Vagina (tissue), 2 donors: ENCODE results near the gene NR1H2. TPM values are rescaled to one million over a fixed set of nuclear protein-coding genes. Genes with fewer than 3 reads are reported as not detected.
"Not testable (repeated sequence)": the region's sequence is repeated elsewhere in the genome, so short reads cannot be mapped to it uniquely, and the experiment has no call there.

Experiments used
- DNase-seq, 2 donors: peaks; one replicate each; pipeline ENCODE4 v3.0.0-alpha.2; 2017; ENCODE audit errors: extremely low spot score in 2 of 2
- H3K27ac ChIP-seq: fragments of 200-600 bp; sonication (generic); one replicate; pipeline ENCODE4 v1.5.1; 2019
- H3K27me3 ChIP-seq: fragments of 200-600 bp; sonication (generic); one replicate; pipeline ENCODE4 v1.5.1; 2019
- H3K36me3 ChIP-seq, 2 donors: fragments of 200-600 bp; sonication (generic); one replicate each; pipeline ENCODE4 v1.5.1; 2017 to 2019
- H3K4me1 ChIP-seq: fragments of 200-600 bp; sonication (generic); one replicate; pipeline ENCODE4 v1.5.1; 2019
- H3K4me3 ChIP-seq, 2 donors: fragments of 200-600 bp; sonication (generic); 1 replicate in 1 of 2; 2 replicates in 1 of 2; pipeline ENCODE4 v1.5.1; 2016 to 2019
- H3K9me3 ChIP-seq: fragments of 200-600 bp; sonication (generic); one replicate; pipeline ENCODE4 v1.5.1; 2019
- CTCF ChIP-seq, 3 experiments: fragments of 450-650 bp in 2 of 3; fragments of 200-600 bp in 1 of 3; sonication (generic) in 1 of 3; IDR thresholded peaks; one replicate each; pipeline ENCODE4 v1.5.1; 2017 to 2019; ENCODE audit warnings: antibody characterized with exemption in 3 of 3, mild to moderate bottlenecking in 2 of 3, moderate library complexity in 2 of 3
- POLR2A ChIP-seq, 2 donors: fragments of 450-650 bp; IDR thresholded peaks; one replicate each; pipeline ENCODE4 v1.6.1; 2017; ENCODE audit warnings: antibody characterized with exemption in 2 of 2, mild to moderate bottlenecking in 2 of 2, moderate library complexity in 2 of 2
- POLR2AphosphoS5 ChIP-seq, 2 donors: sonication (generic); formaldehyde crosslinking; IDR thresholded peaks; one replicate each; pipeline ENCODE4 v1.9.0; 2017; ENCODE audit warnings: antibody characterized with exemption in 2 of 2, mild to moderate bottlenecking in 2 of 2, low read depth in 1 of 2; ENCODE audit not compliant: insufficient read depth in 1 of 2
- intact Hi-C: fragments of 100-400 bp; cut with DNase I; formaldehyde crosslinking; loops from one replicate; pipeline ENCODE4 v1.15.1; 2023
- total RNA-seq: library from RNA; depleted of rRNA; stranded (reverse); fragments of >200 nt; gene quantifications from one replicate; pipeline ENCODE4 v1.2.3, GENCODE V29; 2016

NR1H2 gene
- total RNA-seq, 1 donor from 2014 or later = 84.7 TPM

DNA sequence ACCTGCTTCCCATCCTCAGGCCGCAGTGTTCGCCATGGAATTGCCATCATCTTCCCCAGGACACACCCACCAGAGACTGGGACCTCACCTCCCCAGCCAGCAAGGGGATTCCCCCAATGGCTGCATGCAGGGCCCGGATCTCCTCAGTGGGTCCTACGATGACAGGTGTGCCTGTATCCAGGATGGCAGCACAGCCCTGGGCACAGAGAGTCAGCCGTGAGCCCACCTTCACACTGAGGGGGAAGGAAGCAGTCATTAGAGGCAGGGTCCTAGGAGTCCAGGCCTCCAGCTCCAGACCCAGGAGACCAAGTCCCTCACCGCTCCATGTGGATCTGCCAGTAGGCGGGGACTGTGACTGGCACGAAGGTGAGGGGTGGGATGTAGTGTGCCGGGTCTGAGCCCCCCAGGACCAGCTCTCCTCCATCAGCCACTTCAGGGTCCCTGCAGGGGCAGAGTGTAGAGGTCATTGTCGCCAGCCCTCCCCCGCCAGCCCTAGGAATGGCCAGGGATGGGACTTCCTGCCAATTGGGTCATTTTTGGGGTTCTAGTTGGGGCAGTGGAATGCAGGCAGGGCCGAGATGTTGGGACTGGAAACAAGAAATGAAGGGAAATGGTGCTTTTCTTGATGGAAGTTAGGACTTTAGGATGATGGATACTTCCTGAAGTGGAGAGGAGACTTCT lies 41.4 kb upstream of the NR1H2 start:
- Histone ChIP-seq H3K27ac (no peak overlapping the region), H3K36me3 (no peaks in the 10 kb centered on the region), H3K4me1 (peaks cover 34% of the 10 kb centered on the region), H3K27me3 (no peaks in the 10 kb centered on the region), H3K4me3 (no peak overlapping the region), H3K9me3 (no peaks in the 10 kb centered on the region)
- DNase-seq = no peak
- TF ChIP-seq POLR2A (IDR thresholded peaks at IDR 0.05) (no peak), POLR2AphosphoS5 (IDR thresholded peaks at IDR 0.05; ENCODE audit: insufficient read depth in 1 of 2, low read depth in 1 of 2) (no peak), CTCF (IDR thresholded peaks at IDR 0.05) (no peak)
- intact Hi-C loops = no loop called here

DNA sequence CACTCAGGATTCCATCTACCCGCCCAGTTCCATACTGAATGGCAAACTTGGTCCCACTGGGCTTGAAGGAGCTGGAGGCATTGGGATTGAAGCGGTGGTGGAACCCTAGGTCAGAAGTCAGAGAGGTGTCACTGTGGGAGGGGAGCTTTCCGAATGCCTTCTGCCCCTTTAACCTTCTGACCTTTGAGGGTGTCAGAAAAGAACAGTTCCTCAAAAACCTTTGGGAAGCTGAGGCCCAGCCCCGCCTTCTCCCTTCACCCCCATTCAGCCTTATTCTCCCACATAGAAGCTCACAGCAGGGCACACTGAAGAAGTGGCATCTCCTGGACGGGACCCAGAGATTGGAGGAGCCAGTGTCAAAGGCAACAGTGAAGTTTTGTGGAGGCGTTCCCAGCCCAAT lies 39.2 kb upstream of the NR1H2 start:
- H3K27ac ChIP-seq, H3K27me3 ChIP-seq, H3K36me3 ChIP-seq, H3K9me3 ChIP-seq, DNase-seq, H3K4me3 ChIP-seq, intact Hi-C loops: not testable (repeated sequence)
- H3K4me1 ChIP-seq = peaks cover 23% of the 10 kb centered on the region

- no peak for DNase-seq
- H3K9me3 ChIP-seq = no peaks in the 10 kb centered on the region
- no peak overlapping the region for H3K27ac ChIP-seq
- H3K27me3 ChIP-seq = no peaks in the 10 kb centered on the region
- intact Hi-C loops = no loop called here
- no peak overlapping the region for H3K4me3 ChIP-seq
- no peaks in the 10 kb centered on the region for H3K4me1 ChIP-seq
- no peak for TF ChIP-seq POLR2AphosphoS5 (IDR thresholded peaks at IDR 0.05; ENCODE audit: insufficient read depth in 1 of 2, low read depth in 1 of 2)
- TF ChIP-seq POLR2A (IDR thresholded peaks at IDR 0.05) = no peak
- no peak for TF ChIP-seq CTCF (IDR thresholded peaks at IDR 0.05)
- H3K36me3 ChIP-seq = no peaks in the 10 kb centered on the region
Observed at GRCh38 chr19:50340331-50340730, 35.9 kb upstream of the NR1H2 start.

DNA sequence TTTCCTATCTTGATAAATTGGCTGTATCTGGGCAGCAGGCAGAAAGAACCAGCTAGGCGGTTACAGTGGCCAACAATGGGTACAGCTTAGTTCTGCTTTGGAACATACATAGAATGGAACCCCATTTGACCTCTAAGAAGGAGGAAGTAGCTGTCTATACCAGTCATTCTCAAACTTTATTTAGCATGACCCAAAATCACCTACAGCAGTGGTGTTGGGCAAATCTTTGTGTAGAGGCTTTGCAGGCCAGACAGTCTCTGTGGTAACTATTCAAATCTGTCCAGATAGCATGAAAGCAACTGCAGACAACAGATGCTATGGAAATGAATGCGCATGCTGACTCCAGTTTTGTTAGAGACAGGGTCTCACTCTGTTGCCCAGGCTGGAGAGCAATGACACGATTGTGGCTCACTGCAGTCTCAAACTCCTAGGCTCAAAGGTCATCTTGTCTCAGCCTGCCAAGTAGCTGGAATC lies 35.1 kb upstream of the NR1H2 start:
- DNase-seq = no peak

GRCh38 chr19:50344661-50345318 lies 31.5 kb upstream of the NR1H2 start:
- Histone ChIP-seq H3K27me3 (no peaks in the 10 kb centered on the region), H3K9me3 (no peaks in the 10 kb centered on the region), H3K36me3 (no peaks in the 10 kb centered on the region), H3K4me3 (no peak overlapping the region), H3K27ac (no peak overlapping the region), H3K4me1 (no peaks in the 10 kb centered on the region)
- DNase-seq = no peak
- TF ChIP-seq POLR2A (IDR thresholded peaks at IDR 0.05) (no peak), POLR2AphosphoS5 (IDR thresholded peaks at IDR 0.05; ENCODE audit: insufficient read depth in 1 of 2, low read depth in 1 of 2) (no peak)
- intact Hi-C loops = no loop called here

More for the DNA sequence above, 35.1 kb upstream of the NR1H2 start:
- TF ChIP-seq POLR2AphosphoS5 (IDR thresholded peaks at IDR 0.05; ENCODE audit: insufficient read depth in 1 of 2, low read depth in 1 of 2) (no peak), POLR2A (IDR thresholded peaks at IDR 0.05) (no peak), CTCF (IDR thresholded peaks at IDR 0.05) (no peak)
- H3K27ac ChIP-seq = no peak overlapping the region
- H3K9me3 ChIP-seq = no peaks in the 10 kb centered on the region
- H3K36me3 ChIP-seq = no peaks in the 10 kb centered on the region
- H3K27me3 ChIP-seq = no peaks in the 10 kb centered on the region
- intact Hi-C loops = no loop called here
- H3K4me3 ChIP-seq = no peak overlapping the region
- no peaks in the 10 kb centered on the region for H3K4me1 ChIP-seq

GRCh38 chr19:50347089-50347581 lies 29.1 kb upstream of the NR1H2 start:
- H3K27me3 ChIP-seq, intact Hi-C loops, H3K4me1 ChIP-seq, H3K36me3 ChIP-seq, DNase-seq, H3K27ac ChIP-seq, H3K9me3 ChIP-seq, H3K4me3 ChIP-seq: not testable (repeated sequence)
